Muscle of back (tissue), 13 donors: ENCODE measurements around the gene NPDC1. TPM values are rescaled to one million over a fixed set of nuclear protein-coding genes. Genes with fewer than 3 reads are reported as not detected.
A peak's percentile ranks its signal among the peaks of the same experiment; 100 is the strongest.

Experiments used
- DNase-seq, 3 donors: peaks; one replicate each; pipeline versions ENCODE4 v3.0.0 to v3.0.0-alpha.2; 2013
- long read RNA-seq, 9 donors: transcript quantifications; one replicate each; lab custom pipeline, GENCODE V29; 2026
- polyA plus RNA-seq, 10 donors: library from polyadenylated mRNA; unstranded; fragments of 120-200 nt; gene quantifications; one replicate each; pipeline ENCODE4 v1.2.1, GENCODE V29; 2013; ENCODE audit not compliant: insufficient read length in 10 of 10

Gene NPDC1, protein sequence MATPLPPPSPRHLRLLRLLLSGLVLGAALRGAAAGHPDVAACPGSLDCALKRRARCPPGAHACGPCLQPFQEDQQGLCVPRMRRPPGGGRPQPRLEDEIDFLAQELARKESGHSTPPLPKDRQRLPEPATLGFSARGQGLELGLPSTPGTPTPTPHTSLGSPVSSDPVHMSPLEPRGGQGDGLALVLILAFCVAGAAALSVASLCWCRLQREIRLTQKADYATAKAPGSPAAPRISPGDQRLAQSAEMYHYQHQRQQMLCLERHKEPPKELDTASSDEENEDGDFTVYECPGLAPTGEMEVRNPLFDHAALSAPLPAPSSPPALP
- 10 to 100 TPM; 28.5 to 53.0 (median 38.4) TPM for polyA plus RNA-seq
- long read RNA-seq, donor 1, transcript NPDC1-202 (9 exons, 1,494 nt) = major isoform, 10 of 14 reads
- long read RNA-seq, donor 1, partial matches to known transcripts = 0 of 14 reads
- long read RNA-seq, donor 1, other reads (novel, unspliced or antisense) = 0 of 14 reads
- long read RNA-seq, donor 2, transcript NPDC1-202 (9 exons, 1,494 nt) = major isoform, 10 of 13 reads
- long read RNA-seq, donor 2, partial matches to known transcripts = 0 of 13 reads
- long read RNA-seq, donor 2, other reads (novel, unspliced or antisense) = 0 of 13 reads
- long read RNA-seq, donor 3 = 0 reads
- long read RNA-seq, donor 4, partial matches to known transcripts = 0 of 8 reads
- long read RNA-seq, donor 4, other reads (novel, unspliced or antisense) = 0 of 8 reads
- long read RNA-seq, donor 5, transcript NPDC1-206 (2 exons, 383 nt) = minor isoform, 5 of 25 reads
- long read RNA-seq, donor 5, transcript NPDC1-202 (9 exons, 1,494 nt) = major isoform, 15 of 25 reads
- long read RNA-seq, donor 5, partial matches to known transcripts = 0 of 25 reads
- long read RNA-seq, donor 5, other reads (novel, unspliced or antisense) = 0 of 25 reads
- long read RNA-seq, donor 6, transcript NPDC1-202 (9 exons, 1,494 nt) = major isoform, 18 of 22 reads
- long read RNA-seq, donor 6, partial matches to known transcripts = 0 of 22 reads
- long read RNA-seq, donor 6, other reads (novel, unspliced or antisense) = 0 of 22 reads
- long read RNA-seq, donor 7, transcript NPDC1-202 (9 exons, 1,494 nt) = major isoform, 10 of 16 reads
- long read RNA-seq, donor 7, transcript NPDC1-201 (8 exons, 2,187 nt) = minor isoform, 5 of 16 reads
- long read RNA-seq, donor 7, partial matches to known transcripts = 0 of 16 reads
- long read RNA-seq, donor 7, other reads (novel, unspliced or antisense) = 0 of 16 reads
- long read RNA-seq, donor 8, transcript NPDC1-202 (9 exons, 1,494 nt) = major isoform, 7 of 9 reads
- long read RNA-seq, donor 8, partial matches to known transcripts = 0 of 9 reads
- long read RNA-seq, donor 8, other reads (novel, unspliced or antisense) = 0 of 9 reads
- long read RNA-seq, donor 9, partial matches to known transcripts = 0 of 2 reads
- long read RNA-seq, donor 9, other reads (novel, unspliced or antisense) = 0 of 2 reads

DNA sequence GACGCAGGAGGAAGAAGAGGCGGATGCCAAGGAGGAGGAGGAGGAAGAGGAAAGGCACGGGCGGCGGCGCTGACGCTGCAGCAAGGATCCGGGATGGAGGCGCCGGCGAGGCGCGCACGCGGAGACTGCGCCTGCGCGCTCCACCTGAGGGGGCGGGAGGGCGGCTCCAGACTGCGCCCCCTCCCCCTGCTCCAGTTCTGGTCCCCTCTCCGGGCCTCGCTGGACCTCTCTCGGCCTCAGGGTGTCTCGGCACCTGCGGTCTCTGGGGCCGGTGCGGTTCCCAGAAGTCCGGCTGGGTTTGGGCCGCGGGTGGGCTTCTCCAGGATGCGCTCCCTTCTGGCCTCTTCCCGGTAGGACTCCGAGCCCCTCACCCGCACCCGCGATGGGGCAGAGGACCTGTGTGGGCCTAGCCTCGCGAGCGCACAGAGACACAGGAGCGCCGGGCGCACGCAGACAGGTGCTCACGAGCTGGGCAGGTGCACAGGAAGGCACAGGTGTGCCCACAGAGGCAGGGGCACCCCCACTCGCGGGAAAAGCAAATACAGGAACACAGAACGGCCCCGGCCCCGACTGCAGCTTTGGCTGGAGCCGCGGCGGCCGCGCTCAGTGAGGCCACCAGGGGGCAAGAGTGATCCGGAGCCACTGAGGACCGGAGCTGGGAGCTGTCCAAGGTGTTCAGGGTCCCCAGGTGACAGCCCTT is at the start of gene NPDC1:
Gene NPDC1 (minus strand): TSS at position 90 of the 700 bp plus-strand sequence. CDS start 188 bp downstream, outside the sequence.
- peak in 2 of 3 donors; percentile 84 to 92 for DNase-seq

DNA sequence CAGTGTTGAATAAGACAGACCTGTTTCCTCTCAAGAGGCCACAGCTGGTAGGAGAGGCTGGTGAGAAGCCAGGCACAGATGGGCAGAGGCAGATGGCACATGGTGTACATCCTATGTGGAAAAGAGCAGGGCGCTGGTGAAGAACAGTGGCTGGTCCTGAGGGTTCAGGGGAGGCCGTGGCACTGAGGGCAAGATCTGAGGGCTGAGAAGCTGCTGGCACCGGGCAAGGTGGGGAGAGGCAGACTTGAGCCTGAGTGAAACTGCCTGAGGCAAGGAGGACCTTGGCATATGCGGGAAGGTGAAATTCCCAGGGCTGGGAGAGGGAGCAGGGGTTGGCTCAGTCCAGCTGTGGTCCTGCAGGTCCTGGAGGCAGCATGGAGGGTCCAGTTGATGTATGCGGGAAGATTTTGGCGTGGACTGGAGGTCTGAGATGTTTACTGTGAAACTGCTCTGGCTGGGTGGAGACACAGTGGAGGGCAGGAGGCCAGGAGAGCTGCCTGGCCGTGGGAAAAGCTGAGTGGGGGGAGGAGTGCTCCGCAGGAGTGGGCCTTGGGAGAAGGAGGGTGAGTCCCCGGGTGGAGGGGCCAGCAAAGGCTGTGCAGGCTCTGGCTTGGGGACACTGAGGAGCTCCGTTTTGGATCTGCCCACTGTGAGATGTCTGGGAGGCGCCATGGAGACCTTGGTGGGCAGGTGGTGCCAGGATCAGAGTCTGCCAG is 43.4 kb upstream of the NPDC1 start:
- DNase-seq = no peak

DNA sequence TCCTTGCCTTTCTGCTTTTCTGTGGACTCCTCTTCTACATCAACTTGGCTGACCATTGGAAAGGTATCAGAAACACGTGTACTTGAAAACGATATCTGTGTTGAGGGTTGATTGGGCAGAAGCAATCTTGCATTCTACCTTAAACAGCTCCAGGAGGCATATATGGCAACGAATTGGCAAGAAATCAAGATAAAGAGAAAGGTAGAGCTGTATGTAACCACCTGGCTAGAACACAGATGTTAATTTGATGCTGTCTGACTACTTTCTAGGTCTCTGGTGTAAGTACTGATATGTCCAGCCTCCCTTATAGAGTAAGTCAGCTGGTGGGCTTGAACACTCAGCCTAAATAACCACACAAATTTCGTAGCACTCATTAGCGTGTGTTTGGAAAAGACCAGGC is 42.1 kb upstream of the NPDC1 start:
- DNase-seq = no peak

DNA sequence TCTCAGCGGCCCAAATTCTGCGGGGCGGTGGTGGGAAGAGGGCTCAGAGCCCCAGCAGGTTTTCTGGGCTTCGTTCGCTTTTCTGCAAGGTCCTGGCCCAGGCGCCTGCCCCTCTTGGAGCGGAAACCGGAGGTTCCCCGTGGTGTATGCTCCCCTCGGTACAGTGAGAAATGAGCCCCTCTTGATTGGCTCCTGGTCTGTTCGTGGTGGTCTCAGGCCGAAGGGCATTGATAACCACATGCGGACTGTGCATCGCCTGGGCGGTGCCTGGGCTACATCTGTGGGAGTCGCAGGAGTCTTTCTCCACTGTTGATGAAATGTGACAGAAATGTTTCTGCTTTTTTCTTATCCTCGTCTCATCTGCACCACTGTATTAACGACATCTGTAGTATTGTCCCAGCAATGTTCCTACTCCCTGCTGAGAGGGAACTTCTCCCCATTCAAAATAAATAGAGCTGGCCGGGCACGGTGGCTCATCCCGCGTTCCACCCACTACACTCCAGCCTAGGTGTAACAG is 41.5 kb upstream of the NPDC1 start:
- DNase-seq = no peak

DNA sequence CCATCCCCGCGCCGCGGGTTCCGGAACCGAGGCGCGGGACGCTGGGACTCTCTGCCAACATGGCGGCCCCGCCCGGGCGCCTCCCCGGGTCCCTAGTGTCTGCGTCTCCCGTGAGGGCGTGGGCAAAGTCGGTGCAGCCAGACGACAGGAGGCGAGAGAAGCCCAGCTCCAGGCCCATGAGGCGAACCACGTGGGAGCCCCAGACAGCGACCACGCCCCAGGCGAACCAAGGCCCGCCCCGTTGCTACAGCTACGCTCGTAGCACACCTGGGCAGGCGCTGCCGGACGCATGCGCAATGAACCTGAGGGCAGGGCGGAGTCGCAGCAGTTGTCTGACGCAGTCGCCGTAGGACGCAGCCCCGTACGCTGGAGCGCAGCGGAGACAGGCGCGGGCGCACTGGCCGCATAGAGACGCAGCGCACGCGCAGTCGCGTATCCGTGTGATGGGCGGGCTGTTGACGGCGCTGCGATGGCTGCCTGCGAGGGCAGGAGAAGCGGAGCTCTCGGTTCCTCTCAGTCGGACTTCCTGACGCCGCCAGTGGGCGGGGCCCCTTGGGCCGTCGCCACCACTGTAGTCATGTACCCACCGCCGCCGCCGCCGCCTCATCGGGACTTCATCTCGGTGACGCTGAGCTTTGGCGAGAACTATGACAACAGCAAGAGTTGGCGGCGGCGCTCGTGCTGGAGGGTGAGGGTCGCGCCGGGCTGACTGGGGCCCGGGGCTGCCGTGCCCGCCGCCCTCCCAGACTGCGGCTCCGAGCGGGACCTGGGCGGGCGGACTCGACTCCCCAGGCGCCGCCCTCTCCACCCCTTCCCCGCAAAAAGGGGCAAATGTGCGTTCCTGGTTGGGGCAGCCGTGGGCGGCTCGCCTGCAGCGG is 40.8 kb upstream of the NPDC1 start, which contains the start of gene MAN1B1:
Gene MAN1B1 (plus strand): TSS at position 455 of the 878 bp plus-strand sequence. CDS start 15 bp downstream, at position 470.
- DNase-seq = peak; percentile 99

DNA sequence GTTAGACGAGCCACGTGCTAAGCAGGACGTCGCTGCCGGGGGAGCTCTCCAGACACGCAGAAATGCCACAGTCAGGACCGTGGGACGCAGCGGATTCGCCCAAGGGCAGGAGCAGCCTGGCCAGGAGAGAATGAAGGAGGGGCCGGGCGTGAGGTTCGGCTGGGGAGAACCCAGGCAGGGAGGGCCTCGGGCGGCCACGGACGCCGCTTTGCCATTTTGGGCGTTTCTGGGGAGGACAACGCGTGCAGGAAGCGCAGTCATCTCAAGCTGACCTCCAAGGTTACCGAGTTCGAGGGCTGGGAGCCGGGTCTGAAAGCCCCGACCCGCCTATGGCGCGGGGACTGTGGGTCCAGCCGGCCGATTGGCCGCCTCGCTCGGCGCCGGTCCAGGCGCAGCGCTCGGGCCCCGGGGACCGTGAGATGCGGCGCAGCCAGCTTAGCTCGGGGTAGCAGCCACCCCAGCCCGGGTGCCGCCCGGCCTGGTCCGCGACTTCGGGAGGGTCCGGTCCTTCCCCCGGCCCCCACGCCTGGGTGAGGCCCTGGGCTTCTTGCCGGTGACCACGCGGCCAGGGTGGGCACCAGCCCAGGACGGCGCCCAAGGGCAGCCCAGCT is 40.0 kb upstream of the NPDC1 start:
- DNase-seq = peak in 1 of 3 donors; percentile 71

DNA sequence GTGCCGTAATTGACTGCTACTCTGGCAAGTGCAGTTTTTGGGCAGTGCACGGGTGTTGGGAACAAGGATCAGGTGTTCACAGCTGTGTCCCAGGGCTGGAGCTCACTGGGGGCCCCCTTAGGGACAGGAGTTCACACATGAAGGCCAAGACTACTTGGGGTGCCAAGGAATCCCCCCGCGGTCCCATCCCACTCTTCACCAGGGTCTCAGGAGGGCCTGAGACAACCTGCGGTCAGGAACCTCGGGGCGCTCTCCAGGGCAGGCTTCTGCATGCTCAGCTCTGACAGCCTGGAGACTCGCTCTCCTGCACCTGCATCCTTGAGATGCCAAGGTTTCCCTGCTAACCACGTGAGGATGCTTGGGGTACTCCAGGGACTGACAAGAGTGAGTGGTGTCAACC is 38.5 kb upstream of the NPDC1 start:
- DNase-seq = no peak

DNA sequence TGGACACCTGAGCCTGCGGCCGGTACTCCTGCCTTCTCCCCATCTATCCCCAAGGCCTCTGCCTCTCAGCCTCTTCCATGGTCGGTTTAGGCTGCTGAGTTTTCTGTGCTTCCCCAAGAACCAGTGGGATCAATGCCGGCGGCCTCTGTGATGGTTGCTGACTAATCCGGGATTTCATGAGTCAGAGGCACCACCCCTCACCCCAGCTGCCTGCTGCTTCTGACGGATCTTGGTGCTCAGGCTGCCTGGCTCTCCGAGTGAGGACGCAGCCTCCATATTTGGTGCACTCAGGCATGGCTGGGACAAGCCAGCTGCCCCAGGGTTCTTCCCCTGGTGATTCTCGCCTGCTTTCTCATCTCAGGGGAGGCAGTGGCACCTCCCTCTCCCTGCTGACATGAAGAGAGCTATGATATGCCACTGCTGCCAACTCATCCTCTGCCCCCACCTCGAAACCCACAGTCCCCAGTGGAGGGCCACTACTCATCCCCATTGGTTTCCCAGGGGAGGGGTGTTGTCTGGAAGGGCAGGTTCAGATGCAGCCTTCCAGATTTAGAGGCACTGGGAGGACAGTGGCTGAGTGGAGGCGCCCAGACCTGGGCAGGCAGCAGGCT is 37.5 kb upstream of the NPDC1 start:
- peak in 2 of 3 donors; percentile 39 to 88 for DNase-seq

DNA sequence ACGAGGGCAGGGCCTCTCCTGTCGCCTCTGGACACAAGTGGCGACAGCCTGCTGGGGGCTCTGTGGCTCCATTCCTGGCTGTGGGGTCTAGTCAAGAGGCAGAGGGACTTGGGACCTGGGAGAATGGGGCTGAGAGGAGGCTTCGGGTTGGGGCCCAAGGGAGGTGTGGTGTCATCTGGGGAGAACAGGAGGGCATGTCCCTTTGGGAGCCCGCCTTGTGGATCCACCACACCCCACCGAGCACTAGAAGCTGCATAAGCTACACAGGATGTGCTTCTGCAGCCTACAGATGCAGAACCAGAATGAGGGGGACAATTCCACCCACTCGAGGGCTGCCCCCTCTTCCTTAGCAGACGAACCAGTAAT is 36.9 kb upstream of the NPDC1 start:
- DNase-seq = no peak

DNA sequence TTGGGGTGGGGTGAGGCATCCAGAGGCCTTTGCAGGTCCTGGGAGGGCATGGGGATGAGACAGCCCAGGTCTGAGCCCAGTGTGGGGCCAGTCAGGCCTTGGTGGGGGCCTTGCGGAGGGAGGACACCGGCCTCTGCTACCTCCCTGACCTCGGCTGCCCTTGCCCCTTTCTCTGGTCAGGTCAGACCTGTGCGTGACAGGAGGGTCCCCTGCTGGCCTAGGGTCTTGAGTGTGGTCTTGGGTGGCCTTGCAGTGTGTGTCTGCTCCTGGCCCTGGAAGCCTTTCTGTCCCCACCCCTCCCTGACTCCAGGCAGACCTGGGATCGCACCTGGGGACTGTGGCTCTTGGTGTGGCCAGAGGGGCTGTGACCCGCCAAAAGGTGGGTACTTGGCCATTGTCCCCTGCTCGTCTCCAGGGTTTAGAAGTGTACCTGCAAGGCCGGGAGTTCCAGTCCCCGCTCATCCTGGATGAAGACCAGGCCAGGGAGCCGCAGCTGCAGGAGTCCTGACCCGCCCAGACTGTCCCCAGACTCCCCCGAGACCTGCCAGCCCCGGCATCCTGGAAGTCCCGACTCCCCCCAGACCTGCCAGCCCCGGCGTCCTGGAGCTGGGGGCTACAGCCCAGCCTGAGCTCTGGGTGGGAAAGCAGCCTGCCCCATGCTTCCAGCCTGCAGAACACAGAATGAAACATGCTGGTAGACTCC is 36.4 kb upstream of the NPDC1 start:
- no peak for DNase-seq

DNA sequence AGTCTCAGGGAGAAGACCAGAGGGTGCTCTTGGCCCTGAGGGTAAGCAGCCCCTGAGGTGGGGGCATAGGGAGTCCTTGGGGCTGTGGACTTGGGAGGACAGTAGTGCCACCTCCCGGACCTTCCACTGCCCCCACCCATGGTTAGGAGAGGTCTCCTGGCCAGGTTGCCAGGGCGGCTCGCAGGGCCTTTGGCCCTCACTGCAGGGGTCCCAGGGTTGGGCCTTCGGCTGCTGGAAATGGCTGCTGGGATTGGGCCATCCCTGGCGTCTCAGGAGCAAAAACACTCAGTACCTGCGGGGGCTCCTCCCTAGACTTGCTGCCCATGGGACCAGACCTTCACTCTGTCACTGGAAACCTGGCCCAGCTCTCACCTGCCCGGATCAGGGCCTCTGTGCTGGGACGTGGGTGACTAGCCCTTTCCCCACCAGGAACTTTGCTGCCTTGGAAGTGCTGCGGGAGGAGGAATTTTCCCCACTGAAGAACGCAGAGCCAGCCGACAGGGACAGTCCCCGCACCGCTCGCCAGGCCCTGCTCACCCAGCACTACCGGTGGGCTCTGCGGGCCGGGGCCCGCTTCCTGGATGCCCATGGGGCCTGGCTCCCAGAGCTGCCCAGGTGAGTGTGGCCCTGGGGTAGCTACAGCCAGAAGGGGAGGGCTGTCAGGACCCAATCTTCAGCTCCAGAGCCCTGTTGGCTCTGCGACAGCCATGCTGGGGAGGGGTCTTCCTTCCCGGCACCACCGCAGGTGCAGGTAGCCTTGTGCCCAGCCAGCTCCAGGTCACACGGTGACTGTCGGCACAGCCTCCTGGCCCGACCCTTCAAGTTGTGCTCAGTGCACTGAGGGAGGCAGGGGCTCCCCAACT is 34.5 kb upstream of the NPDC1 start:
- DNase-seq = no peak

DNA sequence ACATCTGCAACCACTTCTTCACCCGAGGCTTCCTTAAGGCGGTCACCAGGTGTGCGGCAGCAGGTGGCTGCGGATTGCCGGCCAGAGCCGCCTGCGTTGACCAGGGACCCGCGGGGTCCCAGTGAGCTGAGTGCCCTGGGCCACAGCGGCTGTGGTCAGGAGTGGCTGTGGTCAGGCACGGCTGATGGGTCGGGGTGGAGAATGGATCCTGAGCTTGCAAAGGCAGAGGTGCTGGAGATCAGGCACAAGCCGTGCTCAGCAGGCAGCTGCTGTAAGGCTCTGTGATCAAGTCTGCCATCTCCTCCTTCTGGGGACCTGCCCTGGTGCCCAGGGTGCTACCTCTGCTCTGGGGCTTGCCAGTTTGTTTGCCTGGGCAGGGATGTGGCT is 33.4 kb upstream of the NPDC1 start:
- no peak for DNase-seq

DNA sequence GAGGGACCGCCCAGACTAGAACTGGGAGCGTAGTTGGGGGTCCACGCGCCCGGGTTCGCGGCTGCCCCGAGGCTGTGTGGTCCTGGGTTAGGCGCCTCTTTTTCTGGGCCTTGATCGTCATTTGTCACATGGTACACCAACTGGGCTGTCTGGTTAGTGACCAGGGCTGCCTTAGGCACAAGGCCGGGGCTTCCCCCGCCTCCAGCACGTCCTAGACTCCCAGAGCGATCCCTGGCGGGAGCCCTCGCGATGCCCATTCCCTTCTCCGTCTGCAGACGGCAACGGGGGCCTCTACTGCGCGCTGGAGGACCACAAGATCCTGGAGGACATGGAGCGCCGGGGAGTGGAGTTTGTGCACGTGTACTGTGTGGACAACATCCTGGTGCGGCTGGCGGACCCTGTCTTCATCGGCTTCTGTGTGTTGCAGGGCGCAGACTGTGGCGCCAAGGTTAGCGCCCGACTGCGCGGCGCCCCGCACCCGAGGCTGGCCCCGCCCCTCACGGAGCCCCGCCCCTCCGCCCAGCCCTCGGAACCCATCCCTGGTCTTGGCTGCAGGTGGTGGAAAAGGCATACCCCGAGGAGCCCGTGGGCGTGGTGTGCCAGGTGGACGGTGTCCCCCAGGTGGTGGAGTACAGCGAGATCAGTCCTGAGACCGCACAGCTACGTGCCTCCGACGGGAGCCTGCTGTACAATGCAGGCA is 32.9 kb upstream of the NPDC1 start:
- DNase-seq = no peak

DNA sequence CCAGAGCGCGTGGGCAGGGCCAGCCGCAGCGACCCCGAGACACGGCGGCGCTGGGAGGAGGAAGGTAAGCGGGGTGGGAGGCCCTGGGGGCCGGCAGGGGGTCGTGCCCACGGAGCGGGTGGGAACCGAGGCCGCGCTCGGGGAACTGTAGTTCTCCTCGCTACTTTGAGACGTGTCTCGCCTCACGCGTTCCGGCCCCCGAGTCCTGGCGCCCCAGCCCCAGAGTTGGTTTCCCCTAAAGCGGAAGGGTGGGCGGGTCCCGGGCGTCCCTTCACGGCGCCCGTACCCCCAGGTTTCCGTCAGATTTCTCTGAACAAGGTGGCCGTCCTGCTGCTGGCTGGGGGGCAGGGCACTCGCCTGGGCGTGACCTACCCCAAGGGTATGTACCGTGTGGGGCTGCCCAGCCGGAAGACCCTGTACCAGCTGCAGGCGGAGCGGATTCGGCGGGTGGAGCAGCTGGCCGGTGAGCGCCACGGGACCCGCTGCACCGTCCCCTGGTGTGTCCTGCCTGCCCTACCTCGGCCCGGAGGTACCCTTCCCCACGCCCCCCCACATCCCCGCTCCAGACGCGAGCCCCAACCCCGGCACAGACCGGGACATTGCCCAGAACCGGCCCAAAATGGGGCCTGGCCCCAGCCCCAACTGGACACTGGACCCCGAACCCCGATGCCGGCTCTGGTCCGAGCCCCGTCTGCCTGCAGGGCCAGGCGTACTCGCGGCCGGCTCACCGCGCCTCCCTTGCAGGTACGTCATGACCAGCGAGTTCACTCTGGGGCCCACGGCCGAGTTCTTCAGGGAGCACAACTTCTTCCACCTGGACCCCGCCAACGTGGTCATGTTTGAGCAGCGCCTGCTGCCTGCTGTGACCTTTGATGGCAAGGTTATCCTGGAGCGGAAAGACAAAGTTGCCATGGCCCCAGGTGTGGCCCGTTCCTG is 32.0 kb upstream of the NPDC1 start:
- DNase-seq = peak in 1 of 3 donors; percentile 40
